Loucy (cell line): Measurements from ENCODE around the gene SCN8A.

Experiments used
- EZH2phosphoT487 ChIP-seq: fragments of 200-600 bp; IDR thresholded peaks from 2 replicates; pipeline ENCODE4 v1.6.1; 2018; ENCODE audit warnings: antibody characterized with exemption, mild to moderate bottlenecking, moderate library complexity, borderline replicate concordance
- TF ChIP-seq, protein P1 (sequence below): fragments of 200-600 bp; sonication (generic); conservative IDR thresholded peaks from 2 replicates; pipeline ENCODE4 v1.5.1; 2014; ENCODE audit warnings: mild to moderate bottlenecking, antibody characterized with exemption, low read length

DNA sequence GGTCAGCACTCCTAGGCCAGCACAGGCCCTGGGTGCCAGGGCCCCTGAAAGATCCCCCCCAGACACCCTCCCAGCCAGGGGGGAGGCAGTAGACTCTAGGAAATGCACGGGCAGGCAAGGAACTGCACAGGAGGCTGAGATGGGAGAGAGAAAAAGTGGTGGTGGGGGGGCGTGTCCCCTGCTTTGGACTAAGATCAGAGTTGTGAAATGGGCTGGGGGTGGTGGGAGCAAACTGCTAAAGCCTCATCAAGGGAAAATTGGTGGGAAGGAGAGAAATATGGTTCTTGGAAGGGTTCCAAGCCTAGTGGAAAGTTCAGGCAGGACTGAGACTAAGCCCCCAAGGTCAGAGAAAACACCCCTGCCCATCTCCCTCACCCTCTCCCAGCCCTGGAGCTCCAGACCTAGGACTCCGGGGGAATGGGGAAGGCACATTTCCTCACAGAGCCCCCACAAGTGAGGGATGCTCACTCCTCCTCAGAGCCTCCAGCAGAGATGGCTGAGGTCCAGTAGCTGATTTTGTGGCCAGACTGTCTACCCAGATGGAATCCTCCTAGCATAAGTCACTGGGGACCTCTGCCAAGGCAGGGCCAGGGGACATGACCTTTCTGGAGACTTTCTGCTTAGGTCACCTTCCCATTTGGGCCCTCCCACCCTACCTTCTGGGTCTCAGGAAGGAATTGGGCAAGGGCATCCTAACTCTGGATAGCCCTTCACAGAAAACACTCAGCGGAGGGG lies 227.7 kb downstream of the SCN8A start:
- TF ChIP-seq, protein P1, sequence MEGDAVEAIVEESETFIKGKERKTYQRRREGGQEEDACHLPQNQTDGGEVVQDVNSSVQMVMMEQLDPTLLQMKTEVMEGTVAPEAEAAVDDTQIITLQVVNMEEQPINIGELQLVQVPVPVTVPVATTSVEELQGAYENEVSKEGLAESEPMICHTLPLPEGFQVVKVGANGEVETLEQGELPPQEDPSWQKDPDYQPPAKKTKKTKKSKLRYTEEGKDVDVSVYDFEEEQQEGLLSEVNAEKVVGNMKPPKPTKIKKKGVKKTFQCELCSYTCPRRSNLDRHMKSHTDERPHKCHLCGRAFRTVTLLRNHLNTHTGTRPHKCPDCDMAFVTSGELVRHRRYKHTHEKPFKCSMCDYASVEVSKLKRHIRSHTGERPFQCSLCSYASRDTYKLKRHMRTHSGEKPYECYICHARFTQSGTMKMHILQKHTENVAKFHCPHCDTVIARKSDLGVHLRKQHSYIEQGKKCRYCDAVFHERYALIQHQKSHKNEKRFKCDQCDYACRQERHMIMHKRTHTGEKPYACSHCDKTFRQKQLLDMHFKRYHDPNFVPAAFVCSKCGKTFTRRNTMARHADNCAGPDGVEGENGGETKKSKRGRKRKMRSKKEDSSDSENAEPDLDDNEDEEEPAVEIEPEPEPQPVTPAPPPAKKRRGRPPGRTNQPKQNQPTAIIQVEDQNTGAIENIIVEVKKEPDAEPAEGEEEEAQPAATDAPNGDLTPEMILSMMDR, result no peak
- TF ChIP-seq EZH2phosphoT487, result no peak
